DND-41 (cell line): ENCODE measurements around the gene KIF14.

Experiments used
- EZH2 ChIP-seq: IDR thresholded peaks from 3 replicates; pipeline ENCODE4 v1.6.1; 2012; ENCODE audit warnings: borderline replicate concordance, low read depth, mild to moderate bottlenecking, moderate library complexity, low read length, inconsistent platforms; ENCODE audit not compliant: severe bottlenecking
- TF ChIP-seq, protein P1 (sequence below): IDR thresholded peaks from 2 replicates; pipeline ENCODE4 v1.5.1; 2012; ENCODE audit warnings: borderline replicate concordance, low read length, moderate library complexity, mild to moderate bottlenecking; ENCODE audit not compliant: poor library complexity, severe bottlenecking; ENCODE audit errors: extremely low read depth

DNA sequence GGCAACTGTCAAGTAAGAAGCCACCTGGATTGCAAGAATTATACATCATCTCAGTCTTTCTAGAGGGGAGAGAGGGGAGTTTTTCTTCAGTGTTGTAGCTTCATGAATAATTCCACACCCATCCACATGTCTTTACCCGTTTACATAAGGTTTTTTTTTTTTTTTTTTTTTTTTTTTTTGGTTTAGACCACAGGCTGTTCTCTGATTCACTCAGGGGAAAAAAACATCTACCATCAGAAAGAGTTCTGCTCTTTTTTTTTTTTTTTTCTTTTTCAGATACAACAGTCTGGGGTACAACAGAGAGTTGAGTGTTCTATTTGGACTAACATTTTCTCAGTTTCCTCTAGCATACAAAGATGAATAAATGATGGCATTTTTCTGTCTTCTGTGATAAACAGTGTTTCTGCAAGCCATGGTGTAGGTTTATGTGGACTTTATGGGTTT, 4.9 kb upstream of the KIF14 start:
- TF ChIP-seq, protein P1, sequence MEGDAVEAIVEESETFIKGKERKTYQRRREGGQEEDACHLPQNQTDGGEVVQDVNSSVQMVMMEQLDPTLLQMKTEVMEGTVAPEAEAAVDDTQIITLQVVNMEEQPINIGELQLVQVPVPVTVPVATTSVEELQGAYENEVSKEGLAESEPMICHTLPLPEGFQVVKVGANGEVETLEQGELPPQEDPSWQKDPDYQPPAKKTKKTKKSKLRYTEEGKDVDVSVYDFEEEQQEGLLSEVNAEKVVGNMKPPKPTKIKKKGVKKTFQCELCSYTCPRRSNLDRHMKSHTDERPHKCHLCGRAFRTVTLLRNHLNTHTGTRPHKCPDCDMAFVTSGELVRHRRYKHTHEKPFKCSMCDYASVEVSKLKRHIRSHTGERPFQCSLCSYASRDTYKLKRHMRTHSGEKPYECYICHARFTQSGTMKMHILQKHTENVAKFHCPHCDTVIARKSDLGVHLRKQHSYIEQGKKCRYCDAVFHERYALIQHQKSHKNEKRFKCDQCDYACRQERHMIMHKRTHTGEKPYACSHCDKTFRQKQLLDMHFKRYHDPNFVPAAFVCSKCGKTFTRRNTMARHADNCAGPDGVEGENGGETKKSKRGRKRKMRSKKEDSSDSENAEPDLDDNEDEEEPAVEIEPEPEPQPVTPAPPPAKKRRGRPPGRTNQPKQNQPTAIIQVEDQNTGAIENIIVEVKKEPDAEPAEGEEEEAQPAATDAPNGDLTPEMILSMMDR: no peak
- TF ChIP-seq EZH2: no peak
